IPS-18a (cell line): ENCODE data around the gene TNS1.

Experiments used
- H3K27ac ChIP-seq: one replicate; pipeline ENCODE4 v1.5.1; 2013; ENCODE audit warnings: low read length
- H3K27me3 ChIP-seq: one replicate; pipeline ENCODE4 v1.6.1; 2013; ENCODE audit warnings: mild to moderate bottlenecking, low read length; ENCODE audit not compliant: control insufficient read depth, insufficient read depth
- H3K36me3 ChIP-seq: one replicate; pipeline ENCODE4 v1.6.1; 2013; ENCODE audit warnings: low read depth, low read length; ENCODE audit not compliant: control insufficient read depth
- H3K4me1 ChIP-seq: one replicate; pipeline ENCODE4 v1.6.1; 2013; ENCODE audit warnings: low read depth, low read length; ENCODE audit not compliant: control insufficient read depth
- H3K4me3 ChIP-seq: one replicate; pipeline ENCODE4 v1.5.1; 2013; ENCODE audit warnings: low read length
- H3K9ac ChIP-seq: one replicate; pipeline ENCODE4 v1.6.1; 2013; ENCODE audit warnings: mild to moderate bottlenecking, low read length, moderate library complexity
- H3K9me3 ChIP-seq: one replicate; pipeline ENCODE4 v1.6.1; 2013; ENCODE audit warnings: low read depth, low read length; ENCODE audit not compliant: control insufficient read depth

Gene TNS1

DNA sequence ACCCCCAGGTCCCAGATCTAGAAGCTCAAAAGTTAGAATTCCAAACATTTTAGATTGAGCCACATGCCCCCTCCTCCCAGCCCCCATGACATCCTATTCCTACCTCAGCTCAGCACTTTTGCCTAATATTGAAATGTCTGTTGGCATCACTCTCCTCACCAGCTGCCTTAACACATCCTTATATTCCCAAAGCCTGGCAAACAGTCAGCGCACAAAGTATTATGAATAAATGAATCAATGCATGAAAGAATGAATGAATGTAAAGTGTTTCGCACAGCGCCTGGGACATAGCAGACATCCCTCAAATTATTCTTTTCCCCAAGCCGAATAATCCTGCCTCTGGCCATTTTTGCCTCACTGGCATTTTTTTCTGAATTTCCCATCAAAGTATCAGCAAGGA lies 175.8 kb downstream of the TNS1 start:
- H3K9ac ChIP-seq, result no peak overlapping the region

DNA sequence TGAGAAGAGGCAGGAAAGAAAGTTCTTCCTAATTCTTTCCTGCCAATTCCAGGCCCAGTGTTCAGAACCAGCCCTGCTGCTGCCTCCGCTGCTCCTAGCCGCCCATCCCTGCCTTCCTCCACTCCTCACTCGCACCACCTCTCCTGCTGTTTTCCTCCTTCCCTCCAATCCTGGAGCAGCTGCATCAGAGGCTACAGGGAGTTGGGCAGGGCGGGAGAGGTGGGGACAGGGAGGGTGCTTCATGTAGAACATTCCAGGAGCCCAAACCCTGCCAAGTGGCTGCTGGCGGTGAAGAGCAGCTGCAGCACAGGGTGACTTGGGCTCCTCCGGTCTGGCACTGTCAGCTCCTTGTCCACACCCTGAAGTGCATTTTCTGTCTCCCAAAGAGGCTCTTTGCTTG lies 176.3 kb downstream of the TNS1 start:
- no peak overlapping the region for H3K4me3 ChIP-seq
- H3K36me3 ChIP-seq, result no peaks in the 10 kb centered on the region
- no peak overlapping the region for H3K27ac ChIP-seq
- no peaks in the 10 kb centered on the region for H3K4me1 ChIP-seq
- no peak overlapping the region for H3K9ac ChIP-seq
- H3K27me3 ChIP-seq, result no peaks in the 10 kb centered on the region
- no peaks in the 10 kb centered on the region for H3K9me3 ChIP-seq

More for the DNA sequence above, 175.8 kb downstream of the TNS1 start:
- H3K9me3 ChIP-seq, result no peaks in the 10 kb centered on the region
- no peaks in the 10 kb centered on the region for H3K36me3 ChIP-seq
- H3K27me3 ChIP-seq, result no peaks in the 10 kb centered on the region
- H3K27ac ChIP-seq, result no peak overlapping the region
- H3K4me3 ChIP-seq, result no peak overlapping the region
- no peaks in the 10 kb centered on the region for H3K4me1 ChIP-seq

- no peak overlapping the region for H3K4me3 ChIP-seq
- no peak overlapping the region for H3K27ac ChIP-seq
- no peaks in the 10 kb centered on the region for H3K36me3 ChIP-seq
- H3K9ac ChIP-seq, result no peak overlapping the region
- no peaks in the 10 kb centered on the region for H3K27me3 ChIP-seq
- H3K9me3 ChIP-seq, result no peaks in the 10 kb centered on the region
- H3K4me1 ChIP-seq, result no peaks in the 10 kb centered on the region
Observed at GRCh38 chr2:217825469-217826235, 177.1 kb downstream of the TNS1 start.

- no peaks in the 10 kb centered on the region for H3K9me3 ChIP-seq
- no peak overlapping the region for H3K27ac ChIP-seq
- no peak overlapping the region for H3K4me3 ChIP-seq
- no peaks in the 10 kb centered on the region for H3K36me3 ChIP-seq
- no peak overlapping the region for H3K9ac ChIP-seq
- no peaks in the 10 kb centered on the region for H3K27me3 ChIP-seq
- no peaks in the 10 kb centered on the region for H3K4me1 ChIP-seq
Observed at GRCh38 chr2:217824223-217824622, 178.6 kb downstream of the TNS1 start.

DNA sequence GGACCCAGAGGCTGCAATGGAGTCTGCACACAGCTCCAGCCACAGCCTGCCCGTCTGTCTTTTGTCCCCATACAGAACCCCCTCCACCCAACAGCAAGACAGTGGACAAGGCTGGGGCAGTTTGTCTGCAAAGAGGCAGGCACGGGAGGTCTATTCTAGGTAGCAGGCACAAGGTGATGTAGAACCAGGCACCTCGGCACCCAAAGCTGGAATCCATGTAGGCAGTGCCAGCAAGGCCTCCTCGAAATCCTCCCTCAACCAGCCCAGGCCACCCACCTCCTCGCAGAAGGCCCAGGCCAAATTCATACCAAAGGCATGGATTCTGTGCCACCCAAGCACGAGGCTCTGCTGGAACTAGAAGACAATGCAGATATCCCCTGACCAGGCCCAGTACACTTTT lies 179.2 kb downstream of the TNS1 start:
- Histone ChIP-seq H3K4me1 (no peaks in the 10 kb centered on the region), H3K36me3 (no peaks in the 10 kb centered on the region), H3K27me3 (no peaks in the 10 kb centered on the region), H3K27ac (no peak overlapping the region), H3K9ac (no peak overlapping the region), H3K9me3 (no peaks in the 10 kb centered on the region), H3K4me3 (no peak overlapping the region)

- Histone ChIP-seq H3K4me3 (no peak overlapping the region), H3K4me1 (no peaks in the 10 kb centered on the region), H3K36me3 (no peaks in the 10 kb centered on the region), H3K9ac (no peak overlapping the region), H3K9me3 (no peaks in the 10 kb centered on the region), H3K27me3 (no peaks in the 10 kb centered on the region), H3K27ac (no peak overlapping the region)
Observed at GRCh38 chr2:217822296-217823252, 180.2 kb downstream of the TNS1 start.

DNA sequence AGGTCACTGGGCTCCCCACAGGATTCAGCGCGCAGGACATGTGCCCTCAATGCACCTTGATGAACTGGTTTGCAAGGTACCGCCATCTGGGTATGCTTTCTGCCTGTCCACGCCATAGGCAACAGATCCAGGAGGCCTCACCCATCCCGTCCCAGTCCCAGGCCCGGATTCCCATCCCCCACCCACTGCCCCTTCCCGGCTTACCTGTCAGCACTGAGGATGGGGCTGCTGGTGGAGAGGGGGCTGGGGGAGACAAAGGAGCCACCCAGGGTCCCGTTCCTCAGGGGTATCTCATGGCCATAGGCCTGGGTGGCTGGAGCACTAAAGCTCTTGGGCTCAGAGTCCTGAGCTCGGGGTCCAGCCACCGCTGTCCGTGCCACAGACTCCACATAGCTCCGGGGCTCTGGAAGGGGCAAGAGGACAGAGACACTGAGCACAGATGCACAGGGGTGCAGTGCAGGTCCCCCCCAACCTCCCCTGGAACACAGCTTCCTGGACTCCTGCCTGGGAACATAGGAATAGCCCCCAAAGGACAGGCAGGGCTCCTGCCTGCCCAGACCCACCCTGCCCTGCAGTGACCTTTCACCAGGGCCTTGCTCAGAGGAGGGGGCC lies 181.2 kb downstream of the TNS1 start:
- H3K4me3 ChIP-seq, result no peak overlapping the region
- H3K9ac ChIP-seq, result no peak overlapping the region
- no peak overlapping the region for H3K27ac ChIP-seq
- no peaks in the 10 kb centered on the region for H3K9me3 ChIP-seq
- no peaks in the 10 kb centered on the region for H3K27me3 ChIP-seq
- H3K36me3 ChIP-seq, result no peaks in the 10 kb centered on the region
- no peaks in the 10 kb centered on the region for H3K4me1 ChIP-seq

DNA sequence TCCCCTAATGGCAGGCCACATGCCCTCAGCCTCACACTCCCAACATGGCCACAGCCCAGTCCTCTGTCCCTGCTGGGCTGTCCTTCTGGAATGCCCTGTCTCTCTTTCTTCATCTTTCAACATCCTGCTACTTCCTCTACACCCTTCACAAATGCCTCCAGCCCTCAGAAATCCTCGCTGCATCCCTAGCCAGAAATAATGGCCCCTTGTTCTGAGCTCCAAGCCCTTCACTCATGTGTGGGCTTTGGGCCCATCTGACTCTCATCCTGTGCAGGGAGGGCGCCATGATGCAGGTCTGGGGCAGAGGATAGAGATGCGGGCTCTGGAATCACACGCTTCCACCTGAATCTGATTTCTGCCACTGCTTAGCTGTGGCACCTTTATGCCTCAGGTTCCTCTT lies 181.9 kb downstream of the TNS1 start:
- H3K4me1 ChIP-seq, result no peaks in the 10 kb centered on the region
- no peaks in the 10 kb centered on the region for H3K9me3 ChIP-seq
- no peak overlapping the region for H3K9ac ChIP-seq
- H3K27me3 ChIP-seq, result no peaks in the 10 kb centered on the region
- H3K36me3 ChIP-seq, result no peaks in the 10 kb centered on the region
- no peak overlapping the region for H3K27ac ChIP-seq
- H3K4me3 ChIP-seq, result no peak overlapping the region

DNA sequence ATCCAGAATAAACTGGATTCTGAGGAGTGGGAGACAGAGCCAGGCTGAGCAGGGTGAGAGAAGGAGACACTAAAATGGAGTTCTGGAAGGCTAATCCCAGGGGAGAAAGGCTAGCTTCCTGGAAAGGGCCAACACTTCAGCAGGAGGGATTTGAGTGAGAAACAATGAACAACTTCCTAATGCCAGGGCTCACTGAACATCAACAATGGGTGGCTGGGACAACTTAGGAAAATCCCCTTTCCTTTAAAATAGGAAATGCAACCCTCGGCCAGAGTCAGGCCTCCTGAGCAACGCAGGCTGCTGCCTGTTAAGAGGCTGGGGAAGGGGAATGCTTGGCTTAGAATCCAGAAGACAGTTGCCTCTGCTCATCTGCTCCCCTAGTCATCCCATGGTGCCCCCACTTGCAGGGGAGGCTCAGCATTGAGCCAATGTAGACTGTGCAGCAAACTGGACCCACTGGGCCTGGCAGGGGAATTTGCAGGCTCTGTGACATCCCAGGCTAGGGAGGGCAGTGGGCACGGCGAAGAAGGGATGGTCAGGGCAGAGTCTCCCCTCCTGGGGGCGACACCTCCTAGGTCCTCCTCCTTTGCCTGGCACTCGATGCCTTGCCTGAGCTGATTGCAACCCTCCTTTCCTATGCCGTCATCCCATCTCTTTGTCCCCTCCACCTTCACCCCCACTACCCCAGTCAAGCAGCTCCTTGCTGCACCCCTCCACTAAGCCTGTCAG lies 182.5 kb downstream of the TNS1 start:
- H3K4me3 ChIP-seq, result no peak overlapping the region
- H3K9me3 ChIP-seq, result no peaks in the 10 kb centered on the region
- H3K36me3 ChIP-seq, result no peaks in the 10 kb centered on the region
- H3K4me1 ChIP-seq, result no peaks in the 10 kb centered on the region
- no peak overlapping the region for H3K9ac ChIP-seq
- H3K27me3 ChIP-seq, result no peaks in the 10 kb centered on the region
- no peak overlapping the region for H3K27ac ChIP-seq

GRCh38 chr2:217818293-217818850 lies 184.4 kb downstream of the TNS1 start:
- Histone ChIP-seq H3K27me3 (no peaks in the 10 kb centered on the region), H3K27ac (no peak overlapping the region), H3K9me3 (no peaks in the 10 kb centered on the region), H3K9ac (no peak overlapping the region), H3K36me3 (no peaks in the 10 kb centered on the region), H3K4me1 (no peaks in the 10 kb centered on the region), H3K4me3 (no peak overlapping the region)
